Suprapubic skin (tissue), 4 donors: ENCODE measurements around the gene EPB41L4B. TPM values are rescaled to one million over a fixed set of nuclear protein-coding genes. Genes with fewer than 3 reads are reported as not detected.
A peak's percentile ranks its signal among the peaks of the same experiment; 100 is the strongest.

Source experiments
- DNase-seq, 2 donors: peaks; one replicate each; pipeline ENCODE4 v3.0.0-alpha.2; 2019; ENCODE audit warnings: low spot score in 2 of 2
- H3K27ac ChIP-seq: fragments of 200-600 bp; sonication (generic); one replicate; pipeline ENCODE4 v1.5.1; 2019
- H3K27me3 ChIP-seq: fragments of 200-600 bp; sonication (generic); one replicate; pipeline ENCODE4 v1.5.1; 2019
- H3K36me3 ChIP-seq: fragments of 200-600 bp; sonication (generic); one replicate; pipeline ENCODE4 v1.5.1; 2019
- H3K4me1 ChIP-seq: fragments of 200-600 bp; sonication (generic); one replicate; pipeline ENCODE4 v1.5.1; 2019
- H3K4me3 ChIP-seq: fragments of 200-600 bp; sonication (generic); one replicate; pipeline ENCODE4 v1.5.1; 2019; ENCODE audit warnings: mild to moderate bottlenecking
- H3K9me3 ChIP-seq: fragments of 200-600 bp; sonication (generic); one replicate; pipeline ENCODE4 v1.5.1; 2019
- CTCF ChIP-seq, 2 donors: fragments of 200-600 bp in 1 of 2; fragments of 450-650 bp in 1 of 2; sonication (generic) in 1 of 2; IDR thresholded peaks; one replicate each; pipeline ENCODE4 v1.5.1; 2016 to 2019; ENCODE audit warnings: antibody characterized with exemption in 2 of 2, mild to moderate bottlenecking in 1 of 2, moderate library complexity in 1 of 2
- EP300 ChIP-seq: sonication (generic); formaldehyde crosslinking; IDR thresholded peaks from one replicate; pipeline ENCODE4 v1.6.1; 2017; ENCODE audit warnings: antibody characterized with exemption
- POLR2A ChIP-seq, 2 donors: fragments of 450-650 bp; IDR thresholded peaks; one replicate each; pipeline ENCODE4 v1.6.1; 2017; ENCODE audit warnings: antibody characterized with exemption in 2 of 2, mild to moderate bottlenecking in 2 of 2, moderate library complexity in 2 of 2
- POLR2AphosphoS5 ChIP-seq, 3 donors: sonication (generic); formaldehyde crosslinking; IDR thresholded peaks; one replicate each; pipeline ENCODE4 v1.6.1; 2017; ENCODE audit warnings: antibody characterized with exemption in 3 of 3
- WGBS: methylation state at CpG from one replicate; pipeline ENCODE4 v1.1.5; 2018; 5-methylcytosine and 5-hydroxymethylcytosine counted together
- total RNA-seq, 4 donors: library from RNA; depleted of rRNA; stranded (reverse); fragments of >200 nt; gene quantifications; one replicate each; pipeline ENCODE4 v1.1.0, GENCODE V29; 2016

Gene EPB41L4B
- total RNA-seq, 4 donors from 2014 or later: 22.4 to 27.4 (median 25.1) TPM

- 78% methylated on average over 5 of the region's 5 CpGs for WGBS
- no peaks in the 10 kb centered on the region for H3K36me3 ChIP-seq
- TF ChIP-seq POLR2A (IDR thresholded peaks at IDR 0.05) (no peak), CTCF (IDR thresholded peaks at IDR 0.05) (peak in 1 of 2 donors; percentile 2), POLR2AphosphoS5 (IDR thresholded peaks at IDR 0.05) (no peak)
- no peak overlapping the region for H3K4me3 ChIP-seq
- H3K27ac ChIP-seq: no peak overlapping the region
- H3K4me1 ChIP-seq: no peaks in the 10 kb centered on the region
- no peaks in the 10 kb centered on the region for H3K27me3 ChIP-seq
- DNase-seq: no peak
- no peaks in the 10 kb centered on the region for H3K9me3 ChIP-seq
These were observed 176.8 kb downstream of the EPB41L4B start for GRCh38 chr9:109143881-109144562.

- Histone ChIP-seq H3K4me1 (no peaks in the 10 kb centered on the region), H3K27ac (no peak overlapping the region), H3K9me3 (no peaks in the 10 kb centered on the region), H3K27me3 (no peaks in the 10 kb centered on the region), H3K4me3 (no peak overlapping the region), H3K36me3 (no peaks in the 10 kb centered on the region)
- TF ChIP-seq POLR2A (IDR thresholded peaks at IDR 0.05) (no peak), POLR2AphosphoS5 (IDR thresholded peaks at IDR 0.05) (no peak)
- no peak for DNase-seq
- 95% methylated on average over 5 of the region's 5 CpGs for WGBS
These were observed 179.5 kb downstream of the EPB41L4B start for GRCh38 chr9:109141375-109141774.

- no peak for TF ChIP-seq POLR2A (IDR thresholded peaks at IDR 0.05)
- no peak for TF ChIP-seq CTCF (IDR thresholded peaks at IDR 0.05)
- TF ChIP-seq POLR2AphosphoS5 (IDR thresholded peaks at IDR 0.05): no peak
- TF ChIP-seq EP300: no peak
- 91% methylated on average over 1 of the region's 1 CpG for WGBS
These were observed 181.0 kb downstream of the EPB41L4B start for GRCh38 chr9:109139851-109140250.

GRCh38 chr9:109138421-109138820 lies 182.4 kb downstream of the EPB41L4B start:
- Histone ChIP-seq H3K36me3 (no peaks in the 10 kb centered on the region), H3K4me1 (no peaks in the 10 kb centered on the region), H3K4me3 (no peak overlapping the region), H3K27ac (no peak overlapping the region), H3K27me3 (no peaks in the 10 kb centered on the region), H3K9me3 (no peaks in the 10 kb centered on the region)
- DNase-seq: no peak
- TF ChIP-seq POLR2A (IDR thresholded peaks at IDR 0.05) (no peak), POLR2AphosphoS5 (IDR thresholded peaks at IDR 0.05) (no peak), EP300 (no peak), CTCF (IDR thresholded peaks at IDR 0.05) (no peak)
- 88% methylated on average over 2 of the region's 2 CpGs for WGBS

More at GRCh38 chr9:109139851-109140250, 181.0 kb downstream of the EPB41L4B start:
- H3K4me3 ChIP-seq: no peak overlapping the region
- no peak for DNase-seq
- H3K27ac ChIP-seq: no peak overlapping the region
- H3K4me1 ChIP-seq: no peaks in the 10 kb centered on the region
- H3K27me3 ChIP-seq: no peaks in the 10 kb centered on the region
- H3K36me3 ChIP-seq: no peaks in the 10 kb centered on the region
- no peaks in the 10 kb centered on the region for H3K9me3 ChIP-seq

- H3K27me3 ChIP-seq: no peaks in the 10 kb centered on the region
- no peak overlapping the region for H3K4me3 ChIP-seq
- TF ChIP-seq POLR2A (IDR thresholded peaks at IDR 0.05) (no peak), EP300 (no peak), POLR2AphosphoS5 (IDR thresholded peaks at IDR 0.05) (no peak), CTCF (IDR thresholded peaks at IDR 0.05) (no peak)
- no peaks in the 10 kb centered on the region for H3K4me1 ChIP-seq
- H3K9me3 ChIP-seq: no peaks in the 10 kb centered on the region
- no peak overlapping the region for H3K27ac ChIP-seq
- DNase-seq: no peak
- WGBS: 86% methylated on average over 1 of the region's 1 CpG
- no peaks in the 10 kb centered on the region for H3K36me3 ChIP-seq
These were observed 186.7 kb downstream of the EPB41L4B start for GRCh38 chr9:109134167-109134578.
